OCI-LY1 (cell line): Measurements from ENCODE around the gene BPIFB2.

Experiments used
- EZH2 ChIP-seq: fragments of 200-600 bp; sonication (generic), shearing (Covaris generic); IDR thresholded peaks from 2 replicates; pipeline ENCODE4 v1.8.0; 2017; ENCODE audit warnings: borderline replicate concordance, mixed run types, mild to moderate bottlenecking, antibody characterized with exemption, low read length, moderate library complexity, mixed read lengths
- TF ChIP-seq, protein P1 (sequence below): fragments of 200-600 bp; sonication (generic), shearing (Covaris generic); IDR thresholded peaks from 2 replicates; pipeline ENCODE4 v1.5.1; 2017; ENCODE audit warnings: mild to moderate bottlenecking, antibody characterized with exemption, low read length, moderate library complexity, mixed read lengths

DNA sequence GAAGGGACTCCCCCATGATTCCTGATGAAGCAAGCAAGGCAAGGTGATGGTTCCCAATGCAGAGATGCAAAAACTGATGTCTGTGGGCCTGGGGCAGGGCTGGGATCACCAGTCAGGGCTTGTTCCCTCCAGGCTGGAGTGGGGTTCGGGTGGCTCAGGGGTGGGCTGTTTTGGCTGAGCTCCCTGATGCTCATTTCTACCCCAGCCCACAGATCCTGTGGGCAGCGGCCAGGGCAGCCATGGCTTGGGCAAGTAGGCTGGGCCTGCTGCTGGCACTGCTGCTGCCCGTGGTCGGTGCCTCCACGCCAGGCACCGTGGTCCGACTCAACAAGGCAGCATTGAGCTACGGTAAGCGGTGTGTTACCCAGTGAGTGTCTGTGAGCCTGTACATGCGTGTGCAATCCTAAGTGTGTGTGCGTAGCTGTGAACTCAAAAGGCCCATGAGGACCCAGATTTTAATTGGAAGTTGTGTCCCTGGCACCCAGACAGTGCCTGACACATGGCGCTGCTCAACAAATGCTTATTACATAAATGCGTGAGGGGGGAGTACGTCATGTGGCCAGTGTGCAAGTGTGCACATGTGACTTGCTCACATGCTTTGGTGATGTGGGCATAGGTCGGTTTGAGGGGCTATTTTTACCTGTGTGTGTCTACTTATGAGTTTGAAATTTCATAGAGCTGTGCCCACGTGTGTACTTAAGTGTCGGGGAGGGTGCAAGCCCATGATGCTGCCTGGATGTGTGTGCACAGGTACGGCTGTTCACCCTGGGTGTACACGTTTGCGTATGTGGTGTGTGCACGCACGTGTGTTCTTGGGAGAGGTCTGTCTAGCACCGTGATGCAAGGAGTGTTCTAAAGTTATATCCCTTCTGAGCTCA, 1.1 kb downstream of the BPIFB2 start:
- TF ChIP-seq, protein P1, sequence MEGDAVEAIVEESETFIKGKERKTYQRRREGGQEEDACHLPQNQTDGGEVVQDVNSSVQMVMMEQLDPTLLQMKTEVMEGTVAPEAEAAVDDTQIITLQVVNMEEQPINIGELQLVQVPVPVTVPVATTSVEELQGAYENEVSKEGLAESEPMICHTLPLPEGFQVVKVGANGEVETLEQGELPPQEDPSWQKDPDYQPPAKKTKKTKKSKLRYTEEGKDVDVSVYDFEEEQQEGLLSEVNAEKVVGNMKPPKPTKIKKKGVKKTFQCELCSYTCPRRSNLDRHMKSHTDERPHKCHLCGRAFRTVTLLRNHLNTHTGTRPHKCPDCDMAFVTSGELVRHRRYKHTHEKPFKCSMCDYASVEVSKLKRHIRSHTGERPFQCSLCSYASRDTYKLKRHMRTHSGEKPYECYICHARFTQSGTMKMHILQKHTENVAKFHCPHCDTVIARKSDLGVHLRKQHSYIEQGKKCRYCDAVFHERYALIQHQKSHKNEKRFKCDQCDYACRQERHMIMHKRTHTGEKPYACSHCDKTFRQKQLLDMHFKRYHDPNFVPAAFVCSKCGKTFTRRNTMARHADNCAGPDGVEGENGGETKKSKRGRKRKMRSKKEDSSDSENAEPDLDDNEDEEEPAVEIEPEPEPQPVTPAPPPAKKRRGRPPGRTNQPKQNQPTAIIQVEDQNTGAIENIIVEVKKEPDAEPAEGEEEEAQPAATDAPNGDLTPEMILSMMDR = no peak
- TF ChIP-seq EZH2 = no peak
